Measurements from ENCODE around the gene WLS. TPM values are rescaled to one million over a fixed set of nuclear protein-coding genes. Genes with fewer than 3 reads are reported as not detected.
"Not testable (repeated sequence)": the region's sequence is repeated elsewhere in the genome, so short reads cannot be mapped to it uniquely, and the experiment has no call there.

The WLS gene
- total RNA-seq, 2 donors from 2014 or later = 73.9 to 80.1 TPM

- TF ChIP-seq CTCF (IDR thresholded peaks at IDR 0.05) = no peak
- no peaks in the 10 kb centered on the region for H3K27me3 ChIP-seq (replicated peaks; ENCODE audit: insufficient read depth)
- H3K9me3 ChIP-seq = no peaks in the 10 kb centered on the region
- H3K4me3 ChIP-seq = no peak overlapping the region
- H3K27ac ChIP-seq = no peak overlapping the region
- DNase-seq (ENCODE audit: low spot score) = no peak
- H3K4me1 ChIP-seq (ENCODE audit: control insufficient read depth in 1 of 2, low read depth in 2 of 2) = no peaks in the 10 kb centered on the region
- no peak for ATAC-seq (ENCODE audit: insufficient number of reproducible peaks, low FRiP score, low read depth)
- no peaks in the 10 kb centered on the region for H3K36me3 ChIP-seq
Measured at GRCh38 chr1:68273530-68273929, 41.2 kb upstream of the WLS start.

DNA sequence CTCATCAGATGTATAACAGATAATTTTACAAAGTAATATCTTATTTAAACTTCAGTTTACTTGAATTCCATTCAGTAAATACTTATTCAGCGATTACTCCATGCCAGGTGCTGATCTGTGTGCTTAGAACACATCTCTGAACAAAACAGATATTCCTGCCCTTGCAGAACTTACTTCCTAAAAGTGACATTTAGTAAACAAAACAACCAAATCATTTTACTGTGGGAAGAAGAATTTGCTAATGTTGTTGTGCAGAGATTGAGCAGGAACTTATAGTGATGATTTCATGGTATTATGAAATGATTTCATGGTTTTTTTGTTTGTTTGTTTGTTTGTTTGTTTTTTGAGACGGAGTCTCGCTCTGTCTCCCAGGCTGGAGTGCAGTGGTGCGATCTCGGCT is 39.3 kb upstream of the WLS start:
- H3K36me3 ChIP-seq = no peaks in the 10 kb centered on the region
- no peak for ATAC-seq (ENCODE audit: insufficient number of reproducible peaks, low FRiP score, low read depth)

DNA sequence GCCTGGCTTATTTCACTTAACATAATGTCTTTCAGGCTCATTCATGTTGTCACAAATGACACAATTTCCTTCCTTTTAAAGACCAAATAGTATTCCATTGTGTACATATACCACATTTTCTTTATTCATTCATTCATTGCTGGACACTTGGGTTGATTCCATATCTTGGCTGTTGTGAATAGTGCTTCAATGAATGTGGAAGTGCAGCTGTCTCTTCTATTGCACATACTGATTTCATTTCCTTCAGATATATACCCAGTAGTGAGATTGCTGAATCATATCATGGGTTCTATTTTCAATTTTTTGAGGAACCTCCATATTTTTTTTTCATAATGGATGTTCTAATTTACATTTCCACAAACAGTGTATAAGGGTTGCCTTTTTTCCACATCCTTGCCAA is 38.6 kb upstream of the WLS start:
- no peak for DNase-seq (ENCODE audit: low spot score)
- no peak for TF ChIP-seq CTCF (IDR thresholded peaks at IDR 0.05)
- no peaks in the 10 kb centered on the region for H3K27me3 ChIP-seq (replicated peaks; ENCODE audit: insufficient read depth)
- H3K4me1 ChIP-seq (ENCODE audit: control insufficient read depth in 1 of 2, low read depth in 2 of 2) = no peaks in the 10 kb centered on the region
- no peak for ATAC-seq (ENCODE audit: insufficient number of reproducible peaks, low FRiP score, low read depth)
- H3K9me3 ChIP-seq = no peaks in the 10 kb centered on the region
- H3K27ac ChIP-seq = no peak overlapping the region
- no peaks in the 10 kb centered on the region for H3K36me3 ChIP-seq
- no peak overlapping the region for H3K4me3 ChIP-seq

More for the DNA sequence above, 39.3 kb upstream of the WLS start:
- no peaks in the 10 kb centered on the region for H3K9me3 ChIP-seq
- DNase-seq (ENCODE audit: low spot score) = no peak
- H3K4me3 ChIP-seq = no peak overlapping the region
- no peaks in the 10 kb centered on the region for H3K4me1 ChIP-seq (ENCODE audit: control insufficient read depth in 1 of 2, low read depth in 2 of 2)
- no peak for TF ChIP-seq CTCF (IDR thresholded peaks at IDR 0.05)
- no peaks in the 10 kb centered on the region for H3K27me3 ChIP-seq (replicated peaks; ENCODE audit: insufficient read depth)
- no peak overlapping the region for H3K27ac ChIP-seq

DNA sequence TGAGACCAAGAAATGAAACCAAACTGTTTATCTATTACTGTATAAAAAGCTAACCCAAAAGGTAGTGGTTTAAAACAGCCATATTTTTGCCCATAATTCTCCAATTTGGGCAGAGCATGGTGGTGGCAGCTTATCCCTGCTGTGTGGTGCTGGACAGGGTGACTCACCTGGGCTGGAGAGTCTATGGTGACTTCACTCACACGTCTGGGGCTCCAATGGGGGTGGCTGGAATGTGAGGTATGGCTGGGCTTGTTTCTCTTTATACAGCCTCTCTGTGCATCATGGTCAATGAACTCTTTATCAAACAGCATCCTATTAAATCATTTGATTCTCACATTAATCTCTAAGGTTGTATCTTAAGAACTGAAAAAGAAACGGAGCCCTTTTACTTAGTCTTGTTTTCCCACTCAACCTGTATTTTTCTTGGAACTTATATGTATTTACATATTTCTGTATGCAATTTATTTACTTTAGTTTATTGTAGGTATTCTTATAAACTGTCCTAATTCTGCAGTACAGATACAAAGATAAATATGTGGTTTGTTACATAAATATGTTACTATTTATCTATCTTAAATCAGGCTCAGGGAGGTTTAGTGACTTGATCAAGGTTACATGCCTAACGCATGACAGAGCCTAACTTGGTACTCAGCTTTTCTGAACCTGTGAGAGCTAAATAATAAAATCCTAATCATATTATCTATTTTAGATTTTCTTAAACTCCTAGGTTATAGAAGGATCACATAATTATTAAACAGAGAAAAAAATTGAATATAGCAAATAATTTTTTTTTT is 37.5 kb upstream of the WLS start:
- Histone ChIP-seq H3K9me3 (no peaks in the 10 kb centered on the region), H3K36me3 (no peaks in the 10 kb centered on the region), H3K4me3 (no peak overlapping the region), H3K27me3 (replicated peaks; ENCODE audit: insufficient read depth) (no peaks in the 10 kb centered on the region), H3K27ac (no peak overlapping the region), H3K4me1 (ENCODE audit: control insufficient read depth in 1 of 2, low read depth in 2 of 2) (no peaks in the 10 kb centered on the region)
- DNase-seq (ENCODE audit: low spot score) (no peak), ATAC-seq (ENCODE audit: insufficient number of reproducible peaks, low FRiP score, low read depth) (no peak)
- no peak for TF ChIP-seq CTCF (IDR thresholded peaks at IDR 0.05)

DNA sequence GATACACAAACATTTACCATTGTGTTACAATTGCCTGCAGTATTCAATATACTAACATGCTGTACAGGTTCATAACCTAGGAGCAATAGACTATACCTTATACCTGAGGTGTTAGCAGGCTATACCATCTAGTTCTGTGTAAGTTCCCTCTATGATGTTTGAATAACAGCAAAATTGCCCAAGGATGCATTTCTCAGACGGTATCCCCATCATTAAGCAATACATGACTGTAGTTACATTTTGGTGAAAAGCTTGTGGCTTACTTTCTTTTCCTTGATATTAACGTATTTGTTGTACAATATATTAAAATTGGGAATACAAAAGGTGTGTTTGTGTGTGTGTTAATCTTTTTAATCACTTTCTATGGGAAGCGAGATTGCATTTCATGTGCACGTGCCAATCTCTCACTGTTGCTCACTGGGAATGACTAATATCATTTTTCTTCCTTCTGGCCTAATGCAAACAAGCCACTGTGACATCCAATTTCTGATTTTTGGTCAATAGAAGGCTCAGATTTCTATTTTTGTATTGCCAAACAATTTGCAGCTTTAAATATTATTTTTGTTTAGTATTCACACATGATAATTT is 36.7 kb upstream of the WLS start:
- Histone ChIP-seq H3K27ac (no peak overlapping the region), H3K9me3 (no peaks in the 10 kb centered on the region), H3K36me3 (no peaks in the 10 kb centered on the region), H3K4me3 (no peak overlapping the region), H3K27me3 (replicated peaks; ENCODE audit: insufficient read depth) (no peaks in the 10 kb centered on the region), H3K4me1 (ENCODE audit: control insufficient read depth in 1 of 2, low read depth in 2 of 2) (no peaks in the 10 kb centered on the region)
- TF ChIP-seq CTCF (IDR thresholded peaks at IDR 0.05) = no peak
- no peak for DNase-seq (ENCODE audit: low spot score)
- ATAC-seq (ENCODE audit: insufficient number of reproducible peaks, low FRiP score, low read depth) = no peak

- not testable (repeated sequence) for DNase-seq (ENCODE audit: low spot score); H3K9me3 ChIP-seq; H3K36me3 ChIP-seq; H3K4me1 ChIP-seq (ENCODE audit: control insufficient read depth in 1 of 2, low read depth in 2 of 2); H3K27me3 ChIP-seq (replicated peaks; ENCODE audit: insufficient read depth); ATAC-seq (ENCODE audit: insufficient number of reproducible peaks, low FRiP score, low read depth); H3K27ac ChIP-seq; H3K4me3 ChIP-seq
Measured at GRCh38 chr1:68256824-68257223, 24.5 kb upstream of the WLS start.
